H1 (cell line): Measurements from ENCODE around the gene INSYN1. TPM values are rescaled to one million over a fixed set of nuclear protein-coding genes. Genes with fewer than 3 reads are reported as not detected.

Experiments used
- CTCF ChIA-PET: fragments of 300-600 bp; sonication (Branson Sonifier 250); formaldehyde crosslinking; loops from one replicate; lab custom pipeline; 2021; ENCODE audit not compliant: partially characterized antibody; lab: Charles Lee
- POLR2A ChIA-PET: fragments of 300-600 bp; sonication (Branson Sonifier 250); formaldehyde crosslinking; loops from one replicate; lab custom pipeline; 2021; ENCODE audit warnings: inconsistent platforms; ENCODE audit not compliant: partially characterized antibody; lab: Charles Lee
- DNase-seq, 2 experiments: peaks; one replicate each; pipeline versions ENCODE4 v3.0.0 to v3.0.0-alpha.2; 2010 to 2022; ENCODE audit warnings: low spot score in 2 of 2, low read depth in 1 of 2, mixed read lengths in 1 of 2
- FAIRE-seq: peaks from 2 replicates; lab custom pipeline; 2011; peaks lifted over from hg19 to GRCh38; lab: Jason Lieb, UNC
- H2AFZ ChIP-seq: 2 replicates; pipeline ENCODE4 v1.8.1; 2012; ENCODE audit warnings: low read length, inconsistent platforms
- H2AK5ac ChIP-seq: 2 replicates; pipeline ENCODE4 v1.6.1; 2013; ENCODE audit warnings: low read depth, low read length
- H2BK120ac ChIP-seq: replicated peaks from 2 replicates; pipeline ENCODE3; 2013; ENCODE audit warnings: low read depth, low read length, inconsistent platforms
- H2BK12ac ChIP-seq: 2 replicates; pipeline ENCODE4 v1.6.1; 2013; ENCODE audit warnings: low read depth, low read length
- H2BK15ac ChIP-seq: 2 replicates; pipeline ENCODE4 v1.6.1; 2013; ENCODE audit warnings: low read length
- H2BK20ac ChIP-seq: 2 replicates; pipeline ENCODE4 v1.6.1; 2013; ENCODE audit warnings: low read length
- H2BK5ac ChIP-seq: 2 replicates; pipeline ENCODE4 v1.6.1; 2013; ENCODE audit warnings: low read depth, low read length
- H3K14ac ChIP-seq: 2 replicates; pipeline ENCODE4 v1.6.1; 2013; ENCODE audit warnings: inconsistent platforms; ENCODE audit not compliant: insufficient read length
- H3K18ac ChIP-seq: 2 replicates; pipeline ENCODE4 v1.6.1; 2013; ENCODE audit warnings: low read length; ENCODE audit errors: extremely low read depth
- H3K23ac ChIP-seq: 2 replicates; pipeline ENCODE4 v1.6.1; 2013; ENCODE audit warnings: inconsistent platforms; ENCODE audit not compliant: insufficient read length
- H3K23me2 ChIP-seq: 2 replicates; pipeline ENCODE4 v1.6.1; 2013; ENCODE audit warnings: low read depth, low read length
- H3K27ac ChIP-seq: 2 replicates; pipeline ENCODE4 v1.6.1; 2011; ENCODE audit warnings: low read depth, low read length, inconsistent platforms
- H3K27me3 ChIP-seq, 4 experiments: replicated peaks in 1 of 4; 1 replicate in 1 of 4; 2 replicates in 3 of 4; pipeline versions ENCODE4 v1.6.1 to v1.8.1; 2011 to 2013; ENCODE audit warnings: low read length in 3 of 4, mild to moderate bottlenecking in 3 of 4, inconsistent platforms in 2 of 4, mixed read lengths in 2 of 4, moderate library complexity in 1 of 4; ENCODE audit not compliant: control insufficient read depth in 3 of 4, insufficient read depth in 3 of 4; ENCODE audit errors: extremely low read depth in 1 of 4
- H3K36me3 ChIP-seq, 4 experiments: 2 replicates each; pipeline versions ENCODE4 v1.6.1 to v1.8.1; 2011 to 2013; ENCODE audit warnings: mild to moderate bottlenecking in 4 of 4, low read length in 3 of 4, moderate library complexity in 2 of 4, control low read depth in 1 of 4, inconsistent platforms in 1 of 4; ENCODE audit not compliant: insufficient read depth in 4 of 4, control insufficient read depth in 2 of 4
- H3K4ac ChIP-seq: replicated peaks from 2 replicates; pipeline ENCODE3; 2013; ENCODE audit warnings: low read length, low read depth, mixed read lengths, inconsistent platforms; ENCODE audit not compliant: insufficient read length
- H3K4me1 ChIP-seq, 4 experiments: replicated peaks in 1 of 4; 1 replicate in 1 of 4; 2 replicates in 3 of 4; pipeline versions ENCODE4 v1.6.1 to v1.8.1; 2011 to 2013; ENCODE audit warnings: low read length in 3 of 4, inconsistent platforms in 2 of 4, mixed read lengths in 1 of 4; ENCODE audit not compliant: insufficient read depth in 4 of 4, control insufficient read depth in 3 of 4
- H3K4me2 ChIP-seq, 2 experiments: 2 replicates each; pipeline versions ENCODE4 v1.6.1 to v1.8.1; 2011 to 2013; ENCODE audit warnings: low read depth in 2 of 2, low read length in 2 of 2, control low read depth in 1 of 2, inconsistent platforms in 1 of 2, mild to moderate bottlenecking in 1 of 2; ENCODE audit not compliant: insufficient read depth in 1 of 2
- H3K4me3 ChIP-seq, 4 experiments: fragments of 200-600, 300-600 bp in 1 of 4; sonication (generic), shearing (Covaris generic), sonication (Bioruptor Twin) in 1 of 4; 2 replicates each; pipeline versions ENCODE4 v1.5.1 to v1.8.1; 2011 to 2016; ENCODE audit warnings: low read length in 4 of 4, low read depth in 3 of 4, control low read depth in 2 of 4, inconsistent platforms in 2 of 4, mild to moderate bottlenecking in 2 of 4, mixed read lengths in 1 of 4, moderate library complexity in 1 of 4; ENCODE audit not compliant: insufficient read depth in 2 of 4; ENCODE audit errors: extremely low read depth in 1 of 4
- H3K56ac ChIP-seq: replicated peaks from 2 replicates; pipeline ENCODE3; 2013; ENCODE audit warnings: low read depth, mild to moderate bottlenecking, mixed read lengths, low read length, inconsistent platforms; ENCODE audit not compliant: insufficient read length
- H3K79me1 ChIP-seq: 2 replicates; pipeline ENCODE4 v1.6.1; 2013; ENCODE audit warnings: low read depth, low read length, control low read depth
- H3K79me2 ChIP-seq, 2 experiments: 2 replicates each; pipeline versions ENCODE4 v1.6.1 to v1.8.1; 2012 to 2013; ENCODE audit warnings: low read length in 2 of 2, mild to moderate bottlenecking in 2 of 2, inconsistent platforms in 1 of 2; ENCODE audit not compliant: insufficient read depth in 2 of 2, control insufficient read depth in 1 of 2
- H3K9ac ChIP-seq, 4 experiments: replicated peaks in 1 of 4; 1 replicate in 1 of 4; 2 replicates in 3 of 4; pipeline versions ENCODE4 v1.6.1 to v1.8.1; 2011 to 2013; ENCODE audit warnings: low read depth in 3 of 4, low read length in 3 of 4, control low read depth in 2 of 4, mild to moderate bottlenecking in 2 of 4, moderate library complexity in 2 of 4, inconsistent platforms in 1 of 4; ENCODE audit errors: extremely low read depth in 1 of 4
- H3K9me3 ChIP-seq, 2 experiments: 2 replicates each; pipeline versions ENCODE4 v1.6.1 to v1.8.1; 2012 to 2013; ENCODE audit warnings: mild to moderate bottlenecking in 2 of 2, moderate library complexity in 2 of 2, control low read depth in 1 of 2, inconsistent platforms in 1 of 2, low read depth in 1 of 2, low read length in 1 of 2, mixed read lengths in 1 of 2; ENCODE audit not compliant: insufficient read depth in 2 of 2
- H4K20me1 ChIP-seq, 2 experiments: replicated peaks in 1 of 2; 2 replicates each; pipeline versions ENCODE3 to v1.8.1; 2011 to 2013; ENCODE audit warnings: inconsistent platforms in 2 of 2, low read length in 2 of 2, mild to moderate bottlenecking in 1 of 2; ENCODE audit not compliant: insufficient read depth in 2 of 2, control insufficient read depth in 1 of 2
- H4K5ac ChIP-seq: 2 replicates; pipeline ENCODE4 v1.6.1; 2013; ENCODE audit warnings: low read length, low read depth, mixed read lengths, inconsistent platforms; ENCODE audit not compliant: insufficient read length
- H4K8ac ChIP-seq: 2 replicates; pipeline ENCODE4 v1.8.0; 2013; ENCODE audit warnings: mild to moderate bottlenecking, moderate library complexity, low read length, inconsistent platforms; ENCODE audit not compliant: insufficient read depth; ENCODE audit errors: extremely low read depth
- H4K91ac ChIP-seq: replicated peaks from 2 replicates; pipeline ENCODE3; 2013; ENCODE audit warnings: low read length, mixed read lengths, inconsistent platforms; ENCODE audit not compliant: insufficient read length
- SIRT6 ChIP-seq: IDR thresholded peaks from one replicate; pipeline ENCODE4 v1.7.1; 2012; ENCODE audit warnings: low read length, inconsistent platforms
- WGBS, 2 experiments: shearing (Covaris generic) in 1 of 2; methylation state at CpG; one replicate each; pipeline versions ENCODE4 v1.1.6 to v1.1.7; 2013 to 2015; ENCODE audit warnings: low lambda C conversion rate in 2 of 2, mixed read lengths in 2 of 2, inconsistent platforms in 1 of 2, low coverage in 1 of 2, missing lambda C conversion rate in 1 of 2; ENCODE audit not compliant: insufficient replicate concordance in 2 of 2, insufficient coverage in 1 of 2, insufficient read length in 1 of 2; ENCODE audit errors: extremely low coverage in 1 of 2, missing lambda C conversion rate in 1 of 2; 5-methylcytosine and 5-hydroxymethylcytosine counted together
- polyA plus RNA-seq, 7 experiments: library from polyadenylated mRNA; depleted of rRNA in 3 of 7; stranded (reverse) in 5 of 7; unstranded in 2 of 7; fragments of >200 nt in 5 of 7; fragments of 200-250 nt in 2 of 7; gene quantifications; 1 replicate in 5 of 7; 2 replicates in 1 of 7; 4 replicates in 1 of 7; pipeline versions ENCODE4 v1.2.1 to v1.2.3, GENCODE V29; 2011 to 2013; ENCODE audit warnings: missing spikeins in 2 of 7, mixed read lengths in 2 of 7
- total RNA-seq: library from RNA; stranded (reverse); fragmentation: NEBNext Ultra II Directional; extraction: Animal tissue kit (Norgen Biotek cat#: 25700); gene quantifications from 2 replicates; pipeline ENCODE4 v1.2.1, GENCODE V29; 2021
- TF ChIP-seq, protein P1 (sequence below), 3 experiments: IDR thresholded peaks; 1 replicate in 2 of 3; 2 replicates in 1 of 3; pipeline versions ENCODE4 v1.5.1 to v1.6.1; 2011; ENCODE audit warnings: low read length in 3 of 3, mild to moderate bottlenecking in 3 of 3, inconsistent platforms in 2 of 3, low read depth in 1 of 3, moderate library complexity in 1 of 3; ENCODE audit not compliant: insufficient read depth in 1 of 3; ENCODE audit errors: control extremely low read depth in 1 of 3

Gene INSYN1
- total and polyA plus RNA-seq, 2 of the 8 experiments (the other 6 are each of a cell fraction or from before 2014, with no cell fraction given): 7.2 to 10.2 TPM

DNA sequence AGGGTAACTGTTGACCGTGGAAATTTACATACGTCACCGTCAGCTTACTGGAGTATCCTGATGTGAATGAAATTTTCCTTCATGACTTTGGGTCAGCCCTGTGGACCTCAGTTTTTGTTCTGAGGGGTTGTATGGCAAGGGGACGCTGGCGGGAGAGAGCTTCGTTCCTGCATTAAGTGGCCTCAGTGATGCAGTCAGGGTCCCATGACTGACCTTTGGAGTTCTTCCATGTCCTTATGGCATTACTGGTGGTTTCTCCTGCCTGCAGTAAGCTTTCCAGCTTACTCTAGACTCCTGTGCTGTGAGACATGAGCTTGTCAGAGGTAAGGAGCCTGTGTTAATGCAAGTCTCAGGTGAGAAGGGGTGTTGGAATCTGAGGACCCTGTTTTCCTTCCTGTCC lies 67.2 kb downstream of the INSYN1 start:
- no peak overlapping the region for H2BK5ac ChIP-seq
- no peak overlapping the region for H3K18ac ChIP-seq
- H3K36me3 ChIP-seq: no peaks in the 10 kb centered on the region
- no peak for FAIRE-seq
- no peak overlapping the region for H2BK120ac ChIP-seq
- H2AK5ac ChIP-seq: no peak overlapping the region; the same call in 1 of the 2 replicates
- no peak overlapping the region for H3K23ac ChIP-seq
- peak overlapping the region; percentile 55 to 86 for H3K4me2 ChIP-seq
- H3K9ac ChIP-seq: peak overlapping the region in 1 of 4 experiments; percentile 22; a peak in 1 of 7 replicates
- H4K8ac ChIP-seq: no peak overlapping the region
- no peak overlapping the region for H3K4ac ChIP-seq
- H3K14ac ChIP-seq: no peak overlapping the region
- no peak for DNase-seq
- peaks cover 24% of the 10 kb centered on the region for H3K79me1 ChIP-seq
- no peak overlapping the region for H4K5ac ChIP-seq
- H3K4me3 ChIP-seq: peak overlapping the region in 2 of 4 experiments; percentile 83 to 89; a peak in 4 of 8 replicates
- peaks cover 25 to 59% of the 10 kb centered on the region in 2 experiments for H3K79me2 ChIP-seq
- no peak overlapping the region for H2BK20ac ChIP-seq
- no peak overlapping the region for H2AFZ ChIP-seq
- H2BK12ac ChIP-seq: no peak overlapping the region
- H3K27me3 ChIP-seq: no peaks in the 10 kb centered on the region
- 73% methylated on average over 6 of the region's 6 CpGs; no CpG with 5 or more reads in 1 of the 2 experiments for whole genome bisulfite sequencing, 2 experiments
- H3K27ac ChIP-seq: no peak overlapping the region
- no peak overlapping the region for H4K91ac ChIP-seq
- ChIA-PET CTCF (interaction anchor here (0.7 to 15.1 kb wide), 11 partner anchors 8 to 235 kb away, joined by 3 to 496 read pairs (median 3); partner anchors contain the start of gene NPTN), POLR2A (interaction anchor here (0.7 to 9.2 kb wide), 6 partner anchors 8 to 284 kb away, joined by 3 to 93 read pairs (median 6); partner anchors contain the start of gene NPTN)
- H3K23me2 ChIP-seq: peaks cover 7% of the 10 kb centered on the region
- no peak overlapping the region for H2BK15ac ChIP-seq
- H4K20me1 ChIP-seq: peaks cover 23 to 27% of the 10 kb centered on the region in 2 experiments
- H3K4me1 ChIP-seq: peaks cover 2 to 23% (median 10%) of the 10 kb centered on the region in 4 experiments; a peak in 5 of 7 replicates
- H3K56ac ChIP-seq: no peak overlapping the region
- H3K9me3 ChIP-seq: no peaks in the 10 kb centered on the region
- TF ChIP-seq SIRT6: no peak
- TF ChIP-seq, protein P1, sequence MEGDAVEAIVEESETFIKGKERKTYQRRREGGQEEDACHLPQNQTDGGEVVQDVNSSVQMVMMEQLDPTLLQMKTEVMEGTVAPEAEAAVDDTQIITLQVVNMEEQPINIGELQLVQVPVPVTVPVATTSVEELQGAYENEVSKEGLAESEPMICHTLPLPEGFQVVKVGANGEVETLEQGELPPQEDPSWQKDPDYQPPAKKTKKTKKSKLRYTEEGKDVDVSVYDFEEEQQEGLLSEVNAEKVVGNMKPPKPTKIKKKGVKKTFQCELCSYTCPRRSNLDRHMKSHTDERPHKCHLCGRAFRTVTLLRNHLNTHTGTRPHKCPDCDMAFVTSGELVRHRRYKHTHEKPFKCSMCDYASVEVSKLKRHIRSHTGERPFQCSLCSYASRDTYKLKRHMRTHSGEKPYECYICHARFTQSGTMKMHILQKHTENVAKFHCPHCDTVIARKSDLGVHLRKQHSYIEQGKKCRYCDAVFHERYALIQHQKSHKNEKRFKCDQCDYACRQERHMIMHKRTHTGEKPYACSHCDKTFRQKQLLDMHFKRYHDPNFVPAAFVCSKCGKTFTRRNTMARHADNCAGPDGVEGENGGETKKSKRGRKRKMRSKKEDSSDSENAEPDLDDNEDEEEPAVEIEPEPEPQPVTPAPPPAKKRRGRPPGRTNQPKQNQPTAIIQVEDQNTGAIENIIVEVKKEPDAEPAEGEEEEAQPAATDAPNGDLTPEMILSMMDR (IDR thresholded peaks at IDR 0.05; ENCODE audit: control extremely low read depth in 1 of 3, insufficient read depth in 1 of 3, low read depth in 1 of 3, low read length in 3 of 3): no peak
